ENCODE data around the gene ESF1.

Gene ESF1

DNA sequence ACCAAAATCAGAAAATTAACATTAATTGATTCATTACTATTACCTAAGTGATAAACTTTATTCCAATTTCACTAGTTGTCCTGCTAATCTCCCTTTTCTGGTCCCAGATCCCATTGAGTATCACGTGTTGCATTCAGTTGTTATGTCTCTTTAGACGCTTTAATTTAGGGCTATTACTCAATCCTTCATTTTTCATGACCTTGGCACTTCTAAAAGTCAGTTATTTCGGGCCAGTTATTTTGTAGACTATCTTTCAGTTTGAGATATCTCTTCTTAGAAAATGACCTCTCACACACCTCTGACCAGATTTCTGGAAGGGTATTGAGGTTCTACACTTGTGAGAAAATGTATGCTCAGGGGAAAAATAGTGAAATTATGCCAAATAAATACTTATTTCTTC lies 112.0 kb downstream of the ESF1 start:
- no peak for DNase-seq

- DNase-seq = peak; percentile 26
Observed at GRCh38 chr20:13671916-13672378, 112.8 kb downstream of the ESF1 start.

DNA sequence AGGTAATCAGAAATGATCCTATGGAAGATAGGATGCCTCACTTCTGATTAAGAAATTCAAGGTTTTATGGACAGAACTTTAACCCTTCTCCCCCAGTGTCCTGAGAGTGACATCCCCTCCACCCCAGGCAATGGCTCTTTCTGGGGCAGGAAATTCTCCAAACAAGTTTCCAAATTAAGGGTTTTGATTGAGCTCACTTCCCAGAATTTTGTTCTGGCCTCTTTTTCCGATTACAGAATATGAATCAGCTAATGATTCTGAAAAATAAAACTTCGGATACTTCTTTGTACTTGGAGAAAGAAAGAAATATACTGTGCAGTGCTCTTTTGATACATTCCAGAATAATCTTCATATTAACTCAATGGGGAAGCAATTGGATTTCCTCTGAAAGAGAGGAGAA lies 113.2 kb downstream of the ESF1 start:
- no peak for DNase-seq

DNA sequence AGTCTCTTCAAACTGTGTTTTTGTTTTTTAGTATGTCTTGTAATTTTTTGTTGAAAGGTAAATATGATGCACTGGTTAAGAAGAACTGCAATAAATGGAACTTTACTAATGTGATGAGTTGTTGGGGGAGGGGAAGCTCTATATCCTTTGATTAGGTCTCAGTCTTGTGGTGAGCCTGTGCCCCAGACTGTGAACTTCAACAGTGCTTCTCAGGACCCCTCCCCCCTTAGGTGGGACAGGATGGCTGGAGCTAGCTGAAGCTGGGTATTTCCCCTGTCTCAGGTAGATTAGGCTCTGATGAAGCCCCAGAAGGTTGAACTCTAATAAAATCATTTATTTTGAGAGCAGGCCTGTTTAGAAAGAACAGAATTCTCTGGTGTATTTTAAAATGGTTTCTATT lies 114.6 kb downstream of the ESF1 start:
- no peak for DNase-seq

- no peak for DNase-seq
Observed at GRCh38 chr20:13665709-13666395, 118.9 kb downstream of the ESF1 start.
